NCI-H1105 treated with DMSO at 0.1 percent for 48 hours (cell line): ENCODE data around the gene TBCB.

Source experiments
- DNase-seq: peaks from one replicate; lab custom pipeline; 2025; lab: John Stamatoyannopoulos, UW

Gene TBCB

DNA sequence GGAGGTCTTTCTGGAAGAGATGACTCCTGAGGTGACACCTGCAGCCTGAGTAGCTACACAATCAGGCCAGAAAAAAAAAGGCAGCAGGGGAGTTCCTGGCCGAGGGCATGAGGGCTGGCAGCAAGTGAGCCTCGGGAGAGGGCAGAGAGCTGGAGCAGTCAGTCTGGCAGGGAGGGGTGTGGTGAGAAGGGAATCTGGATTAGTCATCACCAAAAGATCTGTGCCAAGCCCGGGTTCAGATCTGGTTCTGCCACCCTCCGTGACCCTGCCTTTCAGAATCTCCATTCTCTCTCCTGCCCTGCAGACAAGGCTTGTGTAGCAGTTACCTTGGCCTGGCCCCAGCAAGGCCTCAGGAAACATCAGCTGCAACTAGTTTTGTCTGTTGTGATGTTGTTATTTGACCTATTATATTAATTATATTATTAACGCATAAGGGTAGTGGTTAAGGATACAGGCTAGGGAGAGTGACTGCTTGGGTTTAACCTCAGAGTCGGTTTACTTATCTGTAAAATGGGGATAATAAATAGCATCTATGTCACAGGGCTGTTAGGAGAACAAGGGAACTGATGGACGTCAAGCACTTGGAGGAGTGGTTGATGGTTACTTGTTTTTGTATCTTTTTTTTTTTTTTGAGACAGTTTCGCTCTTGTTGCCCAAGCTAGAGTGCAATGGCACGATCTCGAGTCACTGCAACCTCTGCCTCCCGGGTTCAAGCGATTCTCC lies 21.9 kb downstream of the TBCB start:
- DNase-seq: peak; percentile 5

DNA sequence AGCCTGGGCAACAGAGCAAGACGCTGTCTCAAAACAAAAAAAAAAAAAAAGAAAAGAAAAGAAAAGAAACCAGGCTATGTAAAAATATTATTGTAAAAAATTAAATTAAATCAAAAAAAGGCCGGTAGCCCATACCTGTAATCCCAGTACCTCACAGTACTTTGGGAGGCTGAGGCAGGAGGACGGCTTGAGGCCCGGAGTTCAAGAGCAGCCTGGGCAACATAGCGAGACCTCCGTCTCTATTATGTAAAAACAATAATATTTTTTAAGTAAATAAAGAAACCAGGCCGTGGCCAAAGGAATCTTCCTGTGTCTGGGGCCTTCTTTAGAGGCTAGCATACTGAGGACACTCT lies 23.8 kb downstream of the TBCB start:
- no peak for DNase-seq

DNA sequence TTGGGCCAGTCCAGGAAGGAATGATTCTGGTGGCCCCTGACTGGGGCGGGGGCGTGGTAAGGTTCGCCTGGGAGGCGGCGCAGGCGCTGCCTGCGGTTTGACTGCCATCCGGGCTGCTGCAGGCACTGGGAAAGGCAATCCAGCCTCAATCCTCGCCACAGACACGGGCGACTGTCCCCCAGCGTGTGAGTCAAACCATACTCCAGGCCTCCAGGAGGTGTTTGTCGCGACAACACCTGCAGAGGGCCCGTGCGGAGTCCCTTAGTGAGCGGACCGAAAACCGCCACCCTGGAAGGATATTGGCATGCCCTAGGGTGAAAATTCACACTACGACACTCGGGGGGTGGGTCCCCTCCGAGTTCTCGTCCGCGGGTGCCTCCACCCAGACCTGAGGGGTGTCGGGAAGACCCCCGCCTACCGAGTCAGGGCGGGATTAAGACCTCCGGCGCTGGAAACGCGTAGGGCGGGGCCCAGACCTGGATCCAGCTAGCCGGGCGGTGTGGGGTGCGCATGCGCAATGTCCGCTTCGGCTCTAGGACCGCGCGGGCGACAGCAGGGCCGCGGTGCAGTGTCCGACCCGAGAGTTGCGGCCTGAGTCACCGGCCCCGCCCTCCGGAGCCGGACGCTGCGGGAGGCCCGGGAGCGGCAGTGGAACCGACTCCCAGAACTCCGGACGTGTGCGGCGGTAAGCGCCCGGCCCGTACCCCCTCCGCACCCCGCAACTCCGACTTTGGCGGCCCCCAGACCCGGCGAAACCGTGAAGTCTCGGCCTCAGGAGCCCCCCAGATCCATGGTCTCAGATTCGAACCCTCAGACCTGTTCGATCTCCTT lies 24.4 kb downstream of the TBCB start, which contains the start of gene CAPNS1:
CAPNS1 (plus strand) TSS at position 594 of the 831 bp plus-strand sequence. CDS start 946 bp downstream, outside the sequence.
- peak; percentile 96 for DNase-seq

DNA sequence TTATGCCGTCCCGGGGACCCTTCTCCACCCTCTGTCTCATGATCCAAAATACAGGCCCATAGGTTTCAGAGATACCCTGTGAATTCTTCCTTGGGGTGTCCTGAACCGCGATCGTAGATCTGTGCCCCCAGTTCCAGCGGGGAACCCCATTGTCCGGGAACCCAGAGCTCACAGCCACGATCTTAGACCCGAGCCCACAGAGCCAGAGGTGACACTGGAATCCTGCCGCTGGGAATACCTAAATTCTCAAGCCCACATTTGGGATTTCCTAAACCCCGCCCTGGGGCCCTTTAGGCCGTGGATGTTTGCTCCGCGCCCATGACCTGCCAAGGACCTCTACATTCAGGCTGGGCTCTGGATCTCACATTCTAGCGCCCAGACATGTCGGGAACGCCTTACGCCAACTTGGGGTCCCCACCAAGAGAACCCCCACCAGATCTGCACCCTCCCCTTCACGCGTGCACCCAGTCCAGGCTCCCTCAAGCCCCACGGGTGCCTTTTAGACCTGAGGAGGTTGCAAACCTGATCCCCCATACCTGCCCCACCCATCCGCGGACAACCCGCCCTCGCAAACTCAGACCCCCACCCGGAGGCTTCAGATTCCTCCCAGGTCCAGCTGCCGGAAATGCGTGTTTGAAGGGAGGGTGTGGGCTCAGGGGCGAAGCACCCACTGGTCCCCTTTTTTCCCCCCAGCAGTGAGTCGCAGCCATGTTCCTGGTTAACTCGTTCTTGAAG lies 25.2 kb downstream of the TBCB start:
- DNase-seq: peak; percentile 79

- peak; percentile 72 for DNase-seq
Measured at GRCh38 chr19:36141039-36141927, 26.0 kb downstream of the TBCB start.

DNA sequence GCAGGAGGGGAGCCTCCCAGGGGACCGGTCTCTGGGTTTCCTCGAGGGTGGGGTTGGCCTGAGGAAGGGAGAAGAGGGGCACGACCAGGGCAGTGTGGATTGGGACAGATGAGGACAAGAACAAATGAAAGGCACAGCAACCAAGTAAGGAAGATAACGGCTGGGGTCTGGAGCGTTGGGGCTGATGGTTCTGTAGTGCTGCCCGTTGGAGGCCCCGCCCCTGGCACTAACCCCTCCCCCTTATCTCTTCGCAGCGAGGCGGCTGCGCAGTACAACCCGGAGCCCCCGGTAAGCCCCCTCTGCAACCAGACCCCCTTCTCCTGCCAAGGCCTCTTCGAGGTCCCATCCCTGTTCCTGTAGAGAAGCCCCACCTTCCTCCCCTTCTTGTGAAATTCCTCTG lies 26.8 kb downstream of the TBCB start:
- DNase-seq: no peak

- no peak for DNase-seq
Measured at GRCh38 chr19:36142496-36142895, 27.2 kb downstream of the TBCB start.

- no peak for DNase-seq
Measured at GRCh38 chr19:36144624-36145023, 29.4 kb downstream of the TBCB start.

DNA sequence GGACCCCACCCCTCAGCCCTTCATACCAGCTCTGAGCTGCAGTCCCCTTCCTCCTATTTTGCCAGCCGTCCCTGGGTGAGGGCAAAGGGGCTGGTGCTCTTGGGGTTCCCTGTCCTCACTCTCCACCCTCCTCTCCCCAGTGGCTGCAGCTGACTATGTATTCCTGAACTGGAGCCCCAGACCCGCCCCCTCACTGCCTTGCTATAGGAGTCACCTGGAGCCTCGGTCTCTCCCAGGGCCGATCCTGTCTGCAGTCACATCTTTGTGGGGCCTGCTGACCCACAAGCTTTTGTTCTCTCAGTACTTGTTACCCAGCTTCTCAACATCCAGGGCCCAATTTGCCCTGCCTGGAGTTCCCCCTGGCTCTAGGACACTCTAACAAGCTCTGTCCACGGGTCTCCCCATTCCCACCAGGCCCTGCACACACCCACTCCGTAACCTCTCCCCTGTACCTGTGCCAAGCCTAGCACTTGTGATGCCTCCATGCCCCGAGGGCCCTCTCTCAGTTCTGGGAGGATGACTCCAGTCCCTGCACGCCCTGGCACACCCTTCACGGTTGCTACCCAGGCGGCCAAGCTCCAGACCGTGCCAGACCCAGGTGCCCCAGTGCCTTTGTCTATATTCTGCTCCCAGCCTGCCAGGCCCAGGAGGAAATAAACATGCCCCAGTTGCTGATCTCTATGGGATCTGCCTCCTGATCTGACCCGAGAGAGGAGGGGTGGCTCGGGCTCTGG lies 34.6 kb downstream of the TBCB start:
- no peak for DNase-seq

- DNase-seq: no peak
Measured at GRCh38 chr19:36150586-36150985, 35.3 kb downstream of the TBCB start.

GRCh38 chr19:36151144-36152018 lies 36.1 kb downstream of the TBCB start:
- DNase-seq: no peak

DNA sequence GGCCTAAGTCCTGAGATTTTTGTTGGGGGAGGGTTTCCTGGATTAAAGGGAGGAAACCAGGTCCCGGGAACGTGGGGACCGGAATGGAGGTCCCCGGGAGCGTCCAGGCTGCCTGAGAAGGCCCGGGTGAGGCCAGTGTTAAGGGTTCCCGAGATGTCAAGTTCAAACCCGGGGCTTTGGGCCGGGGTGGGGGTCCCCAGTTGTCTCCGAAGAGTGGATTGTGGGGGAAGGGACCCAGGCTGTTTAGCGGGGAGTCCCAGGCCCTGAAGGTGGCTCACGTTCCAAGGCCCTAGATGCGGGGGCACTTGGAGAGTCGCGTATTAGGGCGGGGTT lies 36.7 kb downstream of the TBCB start:
- no peak for DNase-seq

DNA sequence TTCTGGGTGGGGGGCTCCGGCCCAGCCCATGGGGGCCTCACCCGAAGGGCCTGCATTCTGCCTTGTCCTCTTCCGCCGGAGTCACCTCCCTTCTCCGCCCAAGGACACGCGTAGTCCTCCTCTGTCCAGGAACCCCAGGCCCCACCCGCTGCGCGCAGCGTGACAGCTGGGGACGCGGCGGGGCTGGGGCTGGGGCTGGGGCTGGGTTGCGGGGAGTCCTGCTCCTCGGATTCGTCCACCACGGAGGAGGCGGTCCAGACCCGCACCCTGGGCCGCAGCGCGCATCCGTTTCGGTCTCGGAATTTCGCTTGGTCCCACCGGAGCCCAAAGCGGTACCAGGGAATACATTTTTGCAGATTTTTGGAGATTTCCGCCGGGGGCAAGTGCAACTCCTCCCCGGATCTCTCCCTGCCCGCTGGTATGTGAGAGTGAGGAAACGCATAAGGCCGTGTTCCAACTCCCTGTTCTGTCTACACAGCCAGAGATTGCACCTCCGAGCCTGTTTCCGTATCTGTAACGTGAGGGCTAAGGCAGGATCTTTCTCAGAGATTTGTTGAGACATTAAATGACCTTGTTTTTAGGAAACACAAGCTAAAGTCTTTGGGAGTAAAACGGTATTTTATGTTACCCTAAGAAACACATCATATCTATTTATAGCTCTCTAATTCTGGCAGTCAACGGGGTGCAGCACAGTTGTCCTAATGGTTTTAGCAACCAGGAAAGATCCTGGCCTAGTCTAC lies 37.3 kb downstream of the TBCB start, which contains the start of gene COX7A1:
COX7A1 (minus strand) TSS at position 96 of the 740 bp plus-strand sequence; CDS start at position 56, 40 bp downstream.
- no peak for DNase-seq

- no peak for DNase-seq
Measured at GRCh38 chr19:36153126-36153525, 37.9 kb downstream of the TBCB start.

DNA sequence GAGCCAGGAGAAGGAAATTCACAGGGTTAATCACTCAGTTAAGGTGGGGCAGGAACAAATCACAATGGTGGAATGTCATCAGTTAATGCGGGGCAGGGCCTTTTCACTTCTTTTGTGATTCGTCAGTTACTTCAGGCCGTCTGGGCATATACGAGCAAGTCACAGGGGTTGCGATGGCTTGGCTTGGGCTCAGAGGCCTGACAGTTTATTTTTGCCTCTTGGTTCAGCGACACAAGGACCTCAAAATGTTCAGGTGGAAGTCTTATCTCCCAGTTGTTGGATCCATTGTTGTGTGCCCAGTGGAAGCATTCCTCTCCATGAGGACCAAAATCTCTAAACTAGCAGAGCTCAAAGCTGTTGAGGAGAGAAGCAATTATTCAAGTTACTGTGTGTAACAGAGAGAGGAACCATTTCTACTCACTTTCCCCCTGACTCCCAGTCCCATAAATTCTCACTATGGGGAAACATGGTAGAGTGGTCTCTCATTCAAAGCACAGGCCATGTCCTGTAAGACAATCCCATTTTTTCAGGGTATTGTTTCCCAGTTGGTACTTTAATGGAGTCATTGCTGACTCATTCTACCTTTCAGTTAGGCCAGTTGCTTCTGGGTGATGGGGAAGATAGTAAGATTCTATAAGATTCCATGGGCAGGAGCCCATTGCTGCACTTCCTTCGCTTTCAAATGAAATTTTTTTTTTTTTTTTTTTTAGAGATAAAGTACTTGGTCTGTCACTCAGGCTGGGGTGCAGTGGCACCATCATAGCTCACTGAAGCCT lies 45.7 kb downstream of the TBCB start:
- DNase-seq: no peak

DNA sequence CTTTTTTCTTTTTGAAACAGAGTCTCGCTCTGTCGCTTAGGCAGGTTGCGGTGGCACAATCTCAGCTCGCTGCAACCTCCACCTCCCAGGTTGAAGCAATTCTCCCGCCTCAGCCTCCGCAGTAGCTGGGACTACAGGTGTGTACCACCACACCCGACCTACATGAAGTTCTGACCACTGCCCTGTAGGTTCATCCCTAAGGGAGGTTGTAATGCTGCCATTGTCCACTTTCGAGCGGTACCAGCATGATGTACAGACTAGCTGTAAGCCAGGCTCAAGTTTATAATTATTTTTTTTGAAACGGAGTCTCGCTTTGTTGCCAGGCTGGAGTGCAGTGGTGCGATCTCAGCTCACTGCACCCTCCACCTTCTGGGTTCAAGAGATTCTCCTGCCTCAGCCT lies 48.5 kb downstream of the TBCB start:
- no peak for DNase-seq

- DNase-seq: peak; percentile 95
Measured at GRCh38 chr19:36169084-36169760, 54.0 kb downstream of the TBCB start.

- DNase-seq: no peak
Measured at GRCh38 chr19:36172852-36173251, 57.6 kb downstream of the TBCB start.
